Osteoblast (primary cell): ENCODE measurements around the gene DHRSX. TPM values are rescaled to one million over a fixed set of nuclear protein-coding genes. Genes with fewer than 3 reads are reported as not detected.
A peak's percentile ranks its signal among the peaks of the same experiment; 100 is the strongest.

ENCODE experiments used
- DNase-seq: peaks from one replicate; pipeline ENCODE4 v3.0.0; 2011; ENCODE audit warnings: low spot score, mixed read lengths; ENCODE audit not compliant: insufficient read length; ENCODE audit errors: missing footprints
- H2AFZ ChIP-seq: 2 replicates; pipeline ENCODE4 v1.6.0; 2011; ENCODE audit warnings: mild to moderate bottlenecking, low read length
- H3K27ac ChIP-seq: 2 replicates; pipeline ENCODE4 v1.5.1; 2011; ENCODE audit warnings: mild to moderate bottlenecking, low read depth, low read length, moderate library complexity
- H3K27me3 ChIP-seq: 2 replicates; pipeline ENCODE4 v1.6.0; 2012; ENCODE audit warnings: mild to moderate bottlenecking, control low read depth, inconsistent platforms, low read length, moderate library complexity; ENCODE audit not compliant: insufficient read depth
- H3K36me3 ChIP-seq: 2 replicates; pipeline ENCODE4 v1.5.1; 2011; ENCODE audit warnings: mild to moderate bottlenecking, low read length, control low read depth, moderate library complexity; ENCODE audit not compliant: insufficient read depth
- H3K4me1 ChIP-seq: 2 replicates; pipeline ENCODE4 v1.5.1; 2011; ENCODE audit warnings: mild to moderate bottlenecking, low read length, control low read depth, moderate library complexity; ENCODE audit not compliant: insufficient read depth
- H3K4me2 ChIP-seq: 2 replicates; pipeline ENCODE4 v1.6.0; 2011; ENCODE audit warnings: mild to moderate bottlenecking, low read length; ENCODE audit not compliant: insufficient read depth
- H3K4me3 ChIP-seq: fragments of 200-600 bp; sonication (generic); 3 replicates; pipeline ENCODE4 v1.5.1; 2012; ENCODE audit warnings: mild to moderate bottlenecking, low read length, inconsistent platforms; ENCODE audit not compliant: insufficient read depth
- H3K79me2 ChIP-seq: 2 replicates; pipeline ENCODE4 v1.6.0; 2012; ENCODE audit warnings: mild to moderate bottlenecking, low read length, control low read depth, inconsistent platforms; ENCODE audit not compliant: insufficient read depth
- H3K9me3 ChIP-seq: 2 replicates; pipeline ENCODE4 v1.5.1; 2011; ENCODE audit warnings: low read depth, low read length, control low read depth
- H4K20me1 ChIP-seq: 2 replicates; pipeline ENCODE4 v1.6.0; 2012; ENCODE audit warnings: mild to moderate bottlenecking, low read length, control low read depth; ENCODE audit not compliant: insufficient read depth
- total RNA-seq: library from RNA; depleted of rRNA; stranded (reverse); fragments of >200 nt; gene quantifications from 2 replicates; pipeline ENCODE4 v1.2.3, GENCODE V29; 2012
- TF ChIP-seq, protein P1 (sequence below): IDR thresholded peaks from 2 replicates; pipeline ENCODE4 v1.5.1; 2011; ENCODE audit warnings: mild to moderate bottlenecking, low read depth, low read length, moderate library complexity; ENCODE audit errors: extremely low read depth

DHRSX gene
- total RNA-seq, 1 donor = 37.6 TPM

GRCh38 chrX:2526390-2526789 is 25.6 kb upstream of the DHRSX start:
- Histone ChIP-seq H4K20me1 (no peaks in the 10 kb centered on the region), H3K27me3 (no peaks in the 10 kb centered on the region), H3K9me3 (no peaks in the 10 kb centered on the region), H3K4me2 (no peak overlapping the region), H3K4me3 (no peak overlapping the region), H3K79me2 (no peaks in the 10 kb centered on the region), H3K36me3 (no peaks in the 10 kb centered on the region), H2AFZ (no peak overlapping the region), H3K27ac (no peak overlapping the region), H3K4me1 (no peaks in the 10 kb centered on the region)
- no peak for DNase-seq
- TF ChIP-seq, protein P1, sequence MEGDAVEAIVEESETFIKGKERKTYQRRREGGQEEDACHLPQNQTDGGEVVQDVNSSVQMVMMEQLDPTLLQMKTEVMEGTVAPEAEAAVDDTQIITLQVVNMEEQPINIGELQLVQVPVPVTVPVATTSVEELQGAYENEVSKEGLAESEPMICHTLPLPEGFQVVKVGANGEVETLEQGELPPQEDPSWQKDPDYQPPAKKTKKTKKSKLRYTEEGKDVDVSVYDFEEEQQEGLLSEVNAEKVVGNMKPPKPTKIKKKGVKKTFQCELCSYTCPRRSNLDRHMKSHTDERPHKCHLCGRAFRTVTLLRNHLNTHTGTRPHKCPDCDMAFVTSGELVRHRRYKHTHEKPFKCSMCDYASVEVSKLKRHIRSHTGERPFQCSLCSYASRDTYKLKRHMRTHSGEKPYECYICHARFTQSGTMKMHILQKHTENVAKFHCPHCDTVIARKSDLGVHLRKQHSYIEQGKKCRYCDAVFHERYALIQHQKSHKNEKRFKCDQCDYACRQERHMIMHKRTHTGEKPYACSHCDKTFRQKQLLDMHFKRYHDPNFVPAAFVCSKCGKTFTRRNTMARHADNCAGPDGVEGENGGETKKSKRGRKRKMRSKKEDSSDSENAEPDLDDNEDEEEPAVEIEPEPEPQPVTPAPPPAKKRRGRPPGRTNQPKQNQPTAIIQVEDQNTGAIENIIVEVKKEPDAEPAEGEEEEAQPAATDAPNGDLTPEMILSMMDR = no peak

GRCh38 chrX:2523911-2524310 is 23.1 kb upstream of the DHRSX start:
- no peak overlapping the region for H2AFZ ChIP-seq
- H3K4me1 ChIP-seq = no peaks in the 10 kb centered on the region
- H3K27me3 ChIP-seq = no peaks in the 10 kb centered on the region
- no peaks in the 10 kb centered on the region for H3K79me2 ChIP-seq
- H3K36me3 ChIP-seq = no peaks in the 10 kb centered on the region
- H3K9me3 ChIP-seq = no peaks in the 10 kb centered on the region
- H4K20me1 ChIP-seq = no peaks in the 10 kb centered on the region
- H3K27ac ChIP-seq = no peak overlapping the region
- TF ChIP-seq, protein P1 = no peak
- no peak overlapping the region for H3K4me3 ChIP-seq
- DNase-seq = peak; percentile 41
- no peak overlapping the region for H3K4me2 ChIP-seq

- no peak for DNase-seq
- Histone ChIP-seq H3K4me1 (no peaks in the 10 kb centered on the region), H3K4me2 (no peak overlapping the region)
Observed at GRCh38 chrX:2521927-2522386, 21.2 kb upstream of the DHRSX start.

GRCh38 chrX:2521092-2521926 is 20.5 kb upstream of the DHRSX start:
- DNase-seq = no peak
- Histone ChIP-seq H3K4me3 (no peak overlapping the region), H3K27ac (no peak overlapping the region), H3K79me2 (no peaks in the 10 kb centered on the region), H2AFZ (no peak overlapping the region), H3K4me2 (no peak overlapping the region), H3K27me3 (no peaks in the 10 kb centered on the region), H3K9me3 (no peaks in the 10 kb centered on the region), H3K4me1 (no peaks in the 10 kb centered on the region), H4K20me1 (no peaks in the 10 kb centered on the region), H3K36me3 (no peaks in the 10 kb centered on the region)
- TF ChIP-seq, protein P1 = no peak

More at GRCh38 chrX:2521927-2522386, 21.2 kb upstream of the DHRSX start:
- H3K27me3 ChIP-seq = no peaks in the 10 kb centered on the region
- H3K79me2 ChIP-seq = no peaks in the 10 kb centered on the region
- H4K20me1 ChIP-seq = no peaks in the 10 kb centered on the region
- H3K4me3 ChIP-seq = no peak overlapping the region
- H3K27ac ChIP-seq = no peak overlapping the region
- H3K9me3 ChIP-seq = no peaks in the 10 kb centered on the region
- TF ChIP-seq, protein P1 = no peak
- H2AFZ ChIP-seq = no peak overlapping the region
- H3K36me3 ChIP-seq = no peaks in the 10 kb centered on the region
